GM23248 (cell line): ENCODE results near the gene PODN.

Source experiments
- EZH2 ChIP-seq: fragments of 200-600 bp; sonication (generic); IDR thresholded peaks from 2 replicates; pipeline ENCODE4 v1.6.1; 2018; ENCODE audit warnings: antibody characterized with exemption, mild to moderate bottlenecking; ENCODE audit not compliant: insufficient read depth, poor library complexity, severe bottlenecking
- EZH2phosphoT487 ChIP-seq: fragments of 200-600 bp; sonication (generic); IDR thresholded peaks from 2 replicates; pipeline ENCODE4 v1.6.1; 2018; ENCODE audit warnings: antibody characterized with exemption, moderate library complexity, mild to moderate bottlenecking, low read depth; ENCODE audit not compliant: insufficient read depth

DNA sequence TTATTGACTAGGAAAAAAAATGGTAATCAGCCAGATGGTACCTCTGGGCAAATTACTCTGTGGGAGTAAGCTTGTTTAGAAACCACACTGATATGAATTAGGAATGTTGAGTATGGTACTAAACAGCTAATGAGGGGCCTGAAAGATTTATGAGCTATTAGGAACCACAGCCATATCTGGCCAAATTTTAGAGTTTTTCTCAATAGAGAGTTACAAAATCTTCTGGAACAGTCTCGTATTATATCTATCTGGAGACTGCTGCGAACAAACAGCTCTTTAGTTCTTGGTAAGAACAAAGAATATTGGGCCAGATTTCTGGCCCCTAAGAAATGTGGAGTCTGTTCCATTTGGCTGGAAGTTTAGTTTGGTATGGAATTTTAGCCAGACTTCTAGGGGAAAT, 4.9 kb upstream of the PODN start:
- TF ChIP-seq EZH2, result no peak
- TF ChIP-seq EZH2phosphoT487, result no peak
